ENCODE results near the gene PADI1.

The PADI1 gene

GRCh38 chr1:17263936-17264335 lies 59.0 kb downstream of the PADI1 start:
- no peak for TF ChIP-seq PPARA (CRISPR knock-in tag; IDR thresholded peaks at IDR 0.05; ENCODE audit: borderline replicate concordance)
- TF ChIP-seq ZNF8 (CRISPR knock-in tag; IDR thresholded peaks at IDR 0.05), result no peak
- no peak for TF ChIP-seq TOX (CRISPR knock-in tag; IDR thresholded peaks at IDR 0.05; ENCODE audit: borderline replicate concordance)
- no peak for TF ChIP-seq ISL1 (CRISPR knock-in tag; IDR thresholded peaks at IDR 0.05)
- TF ChIP-seq RARB (CRISPR knock-in tag; IDR thresholded peaks at IDR 0.05), result no peak
- TF ChIP-seq CREB5 (CRISPR knock-in tag; IDR thresholded peaks at IDR 0.05; ENCODE audit: low read depth), result no peak
- TF ChIP-seq ZFP30 (CRISPR knock-in tag; IDR thresholded peaks at IDR 0.05), result no peak
- no peak for TF ChIP-seq POU6F1 (CRISPR knock-in tag; IDR thresholded peaks at IDR 0.05; ENCODE audit: borderline replicate concordance, low read depth)
- no peak for TF ChIP-seq BACH2 (CRISPR knock-in tag; IDR thresholded peaks at IDR 0.05; ENCODE audit: borderline replicate concordance)
- no peak for TF ChIP-seq TSHZ2 (CRISPR knock-in tag; IDR thresholded peaks at IDR 0.05)
- no peak for TF ChIP-seq ESRRG (CRISPR knock-in tag; IDR thresholded peaks at IDR 0.05)
- no peak for TF ChIP-seq CSRNP3 (CRISPR knock-in tag; IDR thresholded peaks at IDR 0.05)
- TF ChIP-seq SNAI2 (CRISPR knock-in tag; IDR thresholded peaks at IDR 0.05), result no peak
- TF ChIP-seq PATZ1 (CRISPR knock-in tag; IDR thresholded peaks at IDR 0.05; ENCODE audit: borderline replicate concordance), result no peak
- TF ChIP-seq OSR1 (CRISPR knock-in tag; IDR thresholded peaks at IDR 0.05), result no peak
- no peak for TF ChIP-seq ARNTL (CRISPR knock-in tag; IDR thresholded peaks at IDR 0.05; ENCODE audit: borderline replicate concordance, low read depth)

GRCh38 chr1:17264470-17264869 lies 59.5 kb downstream of the PADI1 start:
- TF ChIP-seq ISL1 (CRISPR knock-in tag; IDR thresholded peaks at IDR 0.05) (no peak), RARB (CRISPR knock-in tag; IDR thresholded peaks at IDR 0.05) (no peak), ZNF8 (CRISPR knock-in tag; IDR thresholded peaks at IDR 0.05) (no peak), CSRNP3 (CRISPR knock-in tag; IDR thresholded peaks at IDR 0.05) (no peak), ZC3H10 (CRISPR knock-in tag; IDR thresholded peaks at IDR 0.05) (no peak), ZNF70 (CRISPR knock-in tag; IDR thresholded peaks at IDR 0.05) (no peak)

More at GRCh38 chr1:17263936-17264335, 59.0 kb downstream of the PADI1 start:
- no peak for ATAC-seq

GRCh38 chr1:17265162-17265561 lies 60.2 kb downstream of the PADI1 start:
- peak; percentile 68 for ATAC-seq
- no peak for TF ChIP-seq SNAI2 (CRISPR knock-in tag; IDR thresholded peaks at IDR 0.05)
- no peak for TF ChIP-seq PPARA (CRISPR knock-in tag; IDR thresholded peaks at IDR 0.05; ENCODE audit: borderline replicate concordance)
- no peak for TF ChIP-seq ZFP3 (CRISPR knock-in tag; IDR thresholded peaks at IDR 0.05)
- no peak for TF ChIP-seq TCF4 (CRISPR knock-in tag; IDR thresholded peaks at IDR 0.05; ENCODE audit: borderline replicate concordance)
- TF ChIP-seq GLIS3 (CRISPR knock-in tag; IDR thresholded peaks at IDR 0.05), result no peak
- TF ChIP-seq CSRNP3 (CRISPR knock-in tag; IDR thresholded peaks at IDR 0.05), result no peak
- TF ChIP-seq RARB (CRISPR knock-in tag; IDR thresholded peaks at IDR 0.05), result no peak
- no peak for TF ChIP-seq BACH2 (CRISPR knock-in tag; IDR thresholded peaks at IDR 0.05; ENCODE audit: borderline replicate concordance)
- TF ChIP-seq CSDC2 (CRISPR knock-in tag; IDR thresholded peaks at IDR 0.05), result no peak
- TF ChIP-seq ZC3H10 (CRISPR knock-in tag; IDR thresholded peaks at IDR 0.05), result no peak
- no peak for TF ChIP-seq ESRRG (CRISPR knock-in tag; IDR thresholded peaks at IDR 0.05)
- no peak for TF ChIP-seq CREB5 (CRISPR knock-in tag; IDR thresholded peaks at IDR 0.05; ENCODE audit: low read depth)
- TF ChIP-seq POU6F1 (CRISPR knock-in tag; IDR thresholded peaks at IDR 0.05; ENCODE audit: borderline replicate concordance, low read depth), result no peak
- TF ChIP-seq ISL1 (CRISPR knock-in tag; IDR thresholded peaks at IDR 0.05), result no peak

More at GRCh38 chr1:17264470-17264869, 59.5 kb downstream of the PADI1 start:
- ATAC-seq, result no peak

All from SK-N-SH treated with all-trans-retinoic acid at 6 μM for 48 hours (cell line).